ENCODE results near the gene SLC24A3.
"Not testable (repeated sequence)": the region's sequence is repeated elsewhere in the genome, so short reads cannot be mapped to it uniquely, and the experiment has no call there.

SLC24A3 gene

DNA sequence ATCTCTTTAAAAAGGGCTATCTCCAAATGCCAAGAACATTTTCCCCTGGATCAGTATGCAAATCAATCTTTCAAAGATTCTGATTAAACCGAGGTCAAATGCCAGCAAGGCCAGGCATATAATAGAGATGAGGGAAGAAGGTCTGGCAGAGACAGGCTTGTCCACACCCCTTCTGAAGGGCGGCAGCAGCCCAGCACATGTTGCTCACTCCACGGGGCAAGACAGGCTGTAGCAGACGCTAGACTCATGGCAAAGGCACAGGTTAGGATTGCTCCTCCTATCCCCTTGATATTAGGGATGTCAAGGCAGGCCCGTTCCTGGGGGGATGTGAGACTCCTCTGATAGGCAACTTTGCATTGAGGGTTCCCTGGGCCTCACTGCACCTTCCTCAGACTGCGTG, 440.9 kb downstream of the SLC24A3 start:
- DNase-seq, result no peak

GRCh38 chr20:19654921-19655320, 442.5 kb downstream of the SLC24A3 start:
- no peak for DNase-seq

- DNase-seq, result no peak
Measured at GRCh38 chr20:19658137-19658536, 445.7 kb downstream of the SLC24A3 start.

- DNase-seq, result no peak
Measured at GRCh38 chr20:19659448-19659847, 447.0 kb downstream of the SLC24A3 start.

DNA sequence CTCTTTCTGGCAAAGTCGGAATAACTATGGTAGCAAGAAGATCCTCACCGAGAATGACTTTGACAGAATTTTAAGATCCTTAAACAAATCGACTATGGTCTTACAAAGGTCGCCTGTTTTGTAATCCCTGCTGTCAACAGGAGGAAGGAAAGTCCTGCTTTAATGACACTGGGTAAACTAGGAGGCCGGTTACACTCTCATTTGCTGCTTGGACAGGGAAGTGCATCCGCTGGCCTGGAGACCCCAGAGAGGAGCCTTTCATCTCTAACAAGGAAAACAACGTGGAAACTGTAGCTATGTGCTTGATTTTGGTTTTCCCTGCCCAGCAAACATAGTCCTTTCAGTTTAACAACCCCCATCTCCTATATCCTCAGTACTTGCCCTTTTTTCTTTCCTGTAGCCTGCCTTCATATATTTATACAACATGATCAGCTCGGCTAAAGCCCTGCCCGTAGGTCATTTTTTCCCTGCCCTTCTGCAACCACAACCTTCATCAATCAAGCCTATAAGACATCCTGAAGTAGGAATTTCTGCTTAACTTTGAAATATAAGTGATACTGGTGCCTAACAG, 448.5 kb downstream of the SLC24A3 start:
- no peak for DNase-seq

DNA sequence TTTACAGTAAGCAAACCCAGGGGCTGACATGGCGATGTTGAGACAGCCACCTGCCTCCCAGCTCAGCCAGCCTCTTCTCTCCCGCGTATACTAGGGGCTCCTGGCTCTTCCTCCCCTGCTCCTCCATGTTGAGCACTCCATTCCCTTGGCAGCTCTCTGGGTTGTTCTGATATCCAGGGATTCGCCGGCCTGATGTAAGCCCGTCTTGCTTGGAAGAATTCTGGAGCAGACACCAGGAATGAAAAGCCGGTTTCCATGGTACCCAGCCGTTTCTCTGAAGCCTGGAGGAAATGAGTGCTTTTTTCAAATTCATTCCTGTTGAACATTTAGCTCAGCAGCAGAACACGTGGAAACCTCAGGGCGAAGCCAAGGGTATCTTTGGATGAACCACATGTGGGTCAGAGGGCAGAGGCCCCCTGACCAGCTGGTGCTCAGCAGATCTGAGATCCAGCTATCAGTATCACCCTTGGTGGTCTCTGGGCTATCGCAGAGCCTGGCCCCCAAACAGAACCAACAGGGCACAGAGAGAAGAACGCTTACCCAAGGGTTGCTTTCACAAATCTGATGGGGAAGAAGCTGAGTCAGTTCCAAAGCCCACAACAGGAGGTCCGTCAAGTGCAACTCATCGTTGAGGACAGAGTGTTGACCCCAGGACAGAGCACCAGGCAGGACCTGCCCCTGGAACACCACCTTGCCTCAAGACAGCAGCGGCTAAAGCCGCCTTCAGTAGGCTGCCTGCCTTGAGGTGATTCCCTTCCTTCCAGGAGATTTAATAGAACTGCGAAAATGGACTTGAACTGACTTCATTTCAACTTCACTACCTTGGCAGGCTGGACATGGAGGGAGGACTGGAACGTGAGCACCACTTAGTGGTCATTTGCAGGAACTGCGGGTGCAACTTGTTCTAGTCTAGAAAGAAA, 449.5 kb downstream of the SLC24A3 start:
- DNase-seq, result peak; percentile 14

DNA sequence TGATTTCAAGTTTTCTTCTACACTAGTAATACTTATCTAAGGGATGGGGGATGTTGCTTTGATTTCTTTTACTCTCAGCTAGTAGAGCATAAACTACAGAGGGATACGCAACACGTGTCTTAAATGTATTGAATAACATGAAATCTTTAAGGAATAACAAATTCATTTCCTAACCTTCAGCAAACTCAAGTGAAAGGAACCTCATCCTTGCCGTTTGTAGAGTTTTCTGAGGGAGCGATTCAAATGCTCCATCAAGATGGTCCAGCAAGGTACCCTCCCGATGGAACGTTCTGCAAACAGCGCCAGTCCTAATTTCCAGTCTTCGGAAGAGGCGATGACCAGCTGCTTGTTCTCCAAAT, 450.2 kb downstream of the SLC24A3 start:
- DNase-seq, result no peak

DNA sequence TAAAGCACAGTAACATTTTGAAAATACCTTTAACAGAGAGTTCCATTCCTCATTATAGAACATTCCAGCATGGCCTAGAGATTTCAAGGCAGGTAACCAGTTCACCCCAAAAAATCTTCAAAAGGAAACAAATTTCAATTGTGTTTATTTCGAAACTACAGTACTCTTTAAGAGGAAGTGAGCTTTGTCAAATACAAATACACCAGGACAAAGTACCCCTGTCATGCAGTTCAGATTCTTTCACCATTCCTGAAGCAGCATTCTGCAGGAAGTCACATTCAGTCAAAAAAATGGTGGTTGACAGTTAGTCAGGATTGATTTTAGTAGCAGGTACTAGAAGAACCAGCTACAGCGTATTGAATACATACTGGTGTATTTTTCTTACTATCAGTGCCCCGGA, 456.0 kb downstream of the SLC24A3 start:
- no peak for DNase-seq

DNA sequence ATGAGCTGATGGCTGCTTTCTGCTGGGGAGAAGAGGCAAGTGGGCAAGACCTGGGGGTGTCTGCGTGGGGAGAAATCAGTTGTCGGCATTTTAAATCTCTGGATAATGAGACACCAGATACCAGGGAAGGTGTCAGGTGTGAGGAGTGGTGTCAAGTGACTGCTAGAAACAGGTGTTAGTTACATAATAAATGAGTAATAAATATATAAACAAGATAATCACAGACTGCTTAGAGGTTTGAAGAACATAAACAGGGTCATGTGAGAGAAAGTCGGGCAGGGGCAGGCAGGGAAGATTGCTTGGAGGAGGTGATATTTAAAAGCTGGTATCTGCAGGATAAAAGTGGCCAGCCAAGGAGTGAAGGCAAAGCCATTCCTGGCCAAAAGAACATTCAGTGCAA, 458.4 kb downstream of the SLC24A3 start:
- no peak for DNase-seq

DNA sequence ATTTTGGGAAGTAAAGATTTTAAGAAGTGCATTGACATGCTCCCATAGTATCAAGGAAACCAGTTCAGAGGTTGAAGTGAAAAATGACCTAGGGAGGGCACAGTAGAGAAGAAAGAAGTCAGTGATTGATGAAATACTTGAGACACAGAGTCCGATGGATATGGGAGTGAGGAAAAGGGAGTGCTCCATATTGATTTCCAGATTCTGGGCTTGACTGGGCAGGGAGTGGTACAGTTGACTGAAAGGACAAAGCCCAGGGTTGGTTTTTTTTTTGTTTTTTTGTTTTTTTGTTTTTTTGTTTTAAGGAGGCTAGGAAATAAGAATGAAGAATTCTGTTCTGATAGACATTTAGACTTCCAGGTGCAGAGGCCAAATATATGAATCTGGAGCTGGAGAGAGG, 458.9 kb downstream of the SLC24A3 start:
- DNase-seq, result no peak

GRCh38 chr20:19672498-19672897, 460.1 kb downstream of the SLC24A3 start:
- DNase-seq, result no peak

- no peak for DNase-seq
Measured at GRCh38 chr20:19673575-19673974, 461.1 kb downstream of the SLC24A3 start.

- DNase-seq, result no peak
Measured at GRCh38 chr20:19676202-19676601, 463.8 kb downstream of the SLC24A3 start.

GRCh38 chr20:19677336-19677735, 464.9 kb downstream of the SLC24A3 start:
- DNase-seq, result no peak

DNA sequence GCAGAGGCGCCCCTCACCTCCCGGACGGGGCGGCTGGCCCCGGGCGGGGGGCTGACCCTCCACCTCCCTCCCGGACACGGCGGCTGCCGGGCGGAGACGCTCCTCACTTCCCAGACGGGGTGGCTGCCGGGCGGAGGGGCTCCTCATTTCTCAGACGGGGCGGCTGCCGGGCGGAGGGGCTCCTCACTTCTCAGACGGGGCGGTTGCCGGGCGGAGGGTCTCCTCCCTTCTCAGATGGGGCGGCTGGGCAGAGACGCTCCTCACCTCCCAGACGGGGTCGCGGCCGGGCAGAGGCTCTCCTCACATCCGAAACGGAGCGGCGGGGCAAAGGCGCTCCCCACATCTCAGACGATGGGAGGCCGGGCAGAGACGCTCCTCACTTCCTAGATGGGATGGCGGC, 466.1 kb downstream of the SLC24A3 start:
- DNase-seq, result not testable (repeated sequence)

GRCh38 chr20:19679900-19680495, 467.6 kb downstream of the SLC24A3 start:
- no peak for DNase-seq

- DNase-seq, result no peak
Measured at GRCh38 chr20:19682249-19682648, 469.8 kb downstream of the SLC24A3 start.

DNA sequence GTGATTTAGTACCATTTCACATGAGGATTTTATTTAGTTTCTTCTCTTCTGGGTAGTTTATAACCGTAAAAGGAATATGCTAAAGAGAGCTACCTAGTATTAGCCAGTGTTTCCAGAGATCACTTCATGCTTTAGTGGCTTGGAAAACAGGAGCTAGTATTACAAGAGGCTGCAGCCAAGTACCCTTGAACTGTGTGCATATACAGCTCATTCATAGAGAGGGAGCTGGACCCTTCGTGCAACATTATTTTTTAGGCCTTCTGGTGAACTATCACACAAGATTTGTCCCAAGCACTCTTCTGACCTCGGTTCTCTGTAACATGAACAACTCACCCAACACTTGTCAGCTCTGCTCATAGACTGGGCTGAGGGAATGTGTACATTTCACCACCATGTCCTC, 470.7 kb downstream of the SLC24A3 start:
- DNase-seq, result no peak

- no peak for DNase-seq
Measured at GRCh38 chr20:19683822-19684221, 471.4 kb downstream of the SLC24A3 start.

- no peak for DNase-seq
Measured at GRCh38 chr20:19688031-19688806, 475.8 kb downstream of the SLC24A3 start.

DNA sequence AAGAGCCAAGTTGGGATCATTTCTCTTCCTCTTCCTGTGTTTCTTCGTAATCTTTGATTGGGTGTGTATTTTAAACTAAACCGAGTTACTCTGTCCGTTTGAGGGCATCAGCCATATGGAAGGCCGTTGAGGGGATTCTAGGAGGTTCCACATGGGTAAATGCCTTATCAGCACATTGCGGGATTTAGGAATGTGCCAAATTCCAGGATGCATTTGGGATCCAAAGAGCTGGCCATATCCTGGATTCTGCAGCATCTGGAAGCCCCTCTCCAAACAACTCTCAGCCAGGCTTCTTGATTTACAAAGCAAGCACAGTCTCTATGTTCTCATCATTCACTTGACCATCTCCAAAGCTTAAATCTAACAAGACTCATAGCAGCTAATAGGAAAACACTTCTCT, 478.0 kb downstream of the SLC24A3 start:
- DNase-seq, result no peak

DNA sequence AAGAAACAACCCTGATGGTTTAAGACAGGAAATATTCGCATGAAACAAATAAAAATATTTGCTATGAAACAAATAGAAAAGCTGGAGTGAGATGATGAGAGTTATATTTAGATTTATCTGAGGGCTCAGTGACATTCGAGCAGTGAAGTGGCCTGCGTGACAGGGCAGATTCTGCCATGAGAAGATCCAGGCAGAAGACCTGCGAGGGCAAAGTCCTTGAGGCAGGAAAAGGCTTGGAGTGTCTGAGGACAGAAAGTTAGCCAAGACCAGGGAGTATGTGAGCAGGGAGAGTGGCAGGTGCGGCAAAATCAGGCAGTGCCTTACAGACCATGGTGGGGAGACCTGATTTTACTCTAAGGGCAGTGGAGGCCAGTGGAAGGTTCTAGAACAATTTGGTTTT, 478.7 kb downstream of the SLC24A3 start:
- DNase-seq, result no peak

- no peak for DNase-seq
Measured at GRCh38 chr20:19692100-19692499, 479.7 kb downstream of the SLC24A3 start.
